Activated naive CD8-positive, alpha-beta T cell treated with anti-CD3 and anti-CD28 coated beads, Interleukin-2, amount 10 ng/mL, durations not matched to agents 7 days and 5 days (primary cell): ENCODE measurements around the gene GNB1. TPM values are rescaled to one million over a fixed set of nuclear protein-coding genes. Genes with fewer than 3 reads are reported as not detected.

Source experiments
- ATAC-seq: fragments of 150-1000 bp; cut with Tn5 transposase; one replicate; pipeline ENCODE4 v1.10.0; 2021; ENCODE audit warnings: low read depth, moderate library complexity
- POLR2A ChIA-PET: fragments of 350-600 bp; sonication (Branson Sonifier 250); formaldehyde crosslinking; loops from one replicate; lab custom pipeline; 2021; ENCODE audit warnings: antibody characterized with exemption; lab: Charles Lee
- DNase-seq: peaks from one replicate; pipeline ENCODE4 v3.0.0; 2021
- H3K27ac Mint-ChIP-seq: one replicate; pipeline ENCODE4 v1.8.0; 2022; ENCODE audit warnings: mild to moderate bottlenecking, mixed read lengths
- H3K27me3 Mint-ChIP-seq: one replicate; pipeline ENCODE4 v1.8.0; 2022; ENCODE audit warnings: mild to moderate bottlenecking, moderate library complexity, mixed read lengths
- H3K36me3 Mint-ChIP-seq: one replicate; pipeline ENCODE4 v1.8.0; 2021; ENCODE audit warnings: mild to moderate bottlenecking, mixed read lengths
- H3K4me1 Mint-ChIP-seq: one replicate; pipeline ENCODE4 v1.8.0; 2021; ENCODE audit warnings: mixed read lengths
- H3K4me3 Mint-ChIP-seq: one replicate; pipeline ENCODE4 v1.8.0; 2022; ENCODE audit warnings: mild to moderate bottlenecking, moderate library complexity, mixed read lengths
- H3K9me3 Mint-ChIP-seq: one replicate; pipeline ENCODE4 v1.8.0; 2021; ENCODE audit warnings: mixed read lengths
- total RNA-seq, 2 experiments: library from RNA; stranded (reverse); gene quantifications; one replicate each; pipeline ENCODE4 v1.2.3, GENCODE V29; 2021

GNB1 gene
- total RNA-seq, 2 experiments from 2014 or later, result 353 to 372 TPM

DNA sequence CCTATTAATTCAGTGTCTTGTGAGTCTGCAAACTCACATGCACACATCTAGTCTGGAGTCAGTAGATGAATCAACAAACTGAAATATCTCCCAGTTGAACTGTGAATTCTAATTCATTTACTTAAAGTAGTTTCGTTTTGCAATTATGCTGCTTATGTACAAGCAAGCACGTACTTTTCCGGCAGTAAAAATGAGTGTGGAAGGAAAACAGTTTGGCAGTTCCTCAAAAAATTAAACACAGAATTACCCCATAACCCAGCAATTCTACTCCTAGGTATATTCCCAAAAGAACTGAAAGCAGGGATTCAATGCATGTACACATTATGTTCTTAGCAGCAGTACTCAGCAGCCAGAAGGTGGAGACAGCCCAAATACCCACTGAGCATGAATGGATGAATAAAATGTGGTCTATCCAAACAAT, 49.3 kb downstream of the GNB1 start:
- DNase-seq (no peak), ATAC-seq (no peak)
- POLR2A ChIA-PET, result no interaction called here
- no peak overlapping the region for H3K4me3 Mint-ChIP-seq
- H3K36me3 Mint-ChIP-seq, result peaks cover 10% of the 10 kb centered on the region
- H3K27me3 Mint-ChIP-seq, result no peaks in the 10 kb centered on the region
- peak overlapping the region; percentile 63 for H3K27ac Mint-ChIP-seq
- H3K4me1 Mint-ChIP-seq, result peaks cover 12% of the 10 kb centered on the region
- no peaks in the 10 kb centered on the region for H3K9me3 Mint-ChIP-seq

DNA sequence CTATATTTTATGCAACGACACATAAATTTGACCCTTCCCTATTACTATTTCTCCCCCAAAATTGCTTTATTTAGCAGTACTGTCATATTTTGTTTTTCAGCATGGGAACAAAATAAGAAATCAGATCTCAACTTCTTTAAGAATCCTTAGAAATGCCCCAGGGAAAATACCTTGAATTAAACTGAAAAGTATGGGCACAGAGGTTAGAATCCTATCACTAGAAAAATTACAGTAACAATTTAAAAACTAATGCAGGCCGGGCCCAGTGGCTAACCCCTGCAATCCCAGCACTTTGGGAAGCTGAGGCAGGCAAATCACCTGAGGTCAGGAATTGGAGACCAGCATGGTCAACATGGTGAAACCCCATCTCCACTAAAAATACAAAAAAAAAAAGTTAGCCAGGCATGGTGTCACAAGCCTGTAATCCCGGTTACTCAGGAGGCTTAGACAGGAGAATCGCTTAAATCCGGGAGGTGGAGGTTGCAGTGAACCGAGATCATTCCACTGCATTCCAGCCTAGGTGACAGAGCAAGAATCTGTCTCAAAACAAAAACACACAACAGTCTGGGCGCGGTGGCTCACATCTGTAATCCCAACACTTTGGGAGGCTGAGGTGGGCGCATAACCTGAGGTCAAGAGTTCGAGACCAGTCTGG, 51.4 kb downstream of the GNB1 start:
- DNase-seq, result no peak
- Mint-ChIP-seq H3K27me3 (no peaks in the 10 kb centered on the region), H3K4me3 (no peak overlapping the region), H3K36me3 (peaks cover 10% of the 10 kb centered on the region), H3K4me1 (peaks cover 8% of the 10 kb centered on the region), H3K27ac (no peak overlapping the region), H3K9me3 (no peaks in the 10 kb centered on the region)
- no peak for ATAC-seq
- POLR2A ChIA-PET, result no interaction called here

DNA sequence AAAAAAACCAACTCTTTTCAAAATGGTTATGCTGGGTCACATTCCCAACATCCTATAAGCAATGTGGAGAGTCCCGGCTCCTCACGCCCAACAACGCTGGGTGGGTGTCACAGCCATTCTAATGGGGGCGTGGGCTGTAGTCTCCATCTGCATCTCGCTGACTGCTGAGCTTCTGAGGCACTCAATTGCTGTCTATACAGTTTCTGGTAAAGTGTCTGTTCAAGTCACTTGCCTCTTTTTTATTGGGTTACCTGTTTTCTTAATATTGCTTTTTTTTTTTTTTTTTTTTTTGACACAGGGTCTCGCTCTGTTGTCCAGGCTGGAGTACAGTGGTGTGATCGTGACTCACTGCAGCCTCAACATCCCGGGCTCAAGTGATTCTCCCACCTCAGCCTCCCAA, 54.8 kb downstream of the GNB1 start:
- peak; percentile 4 for DNase-seq
- ATAC-seq, result no peak
- Mint-ChIP-seq H3K4me3 (no peak overlapping the region), H3K27me3 (no peaks in the 10 kb centered on the region), H3K27ac (no peak overlapping the region), H3K36me3 (peaks cover 17% of the 10 kb centered on the region), H3K4me1 (peaks cover 5% of the 10 kb centered on the region), H3K9me3 (no peaks in the 10 kb centered on the region)
- POLR2A ChIA-PET, result no interaction called here

DNA sequence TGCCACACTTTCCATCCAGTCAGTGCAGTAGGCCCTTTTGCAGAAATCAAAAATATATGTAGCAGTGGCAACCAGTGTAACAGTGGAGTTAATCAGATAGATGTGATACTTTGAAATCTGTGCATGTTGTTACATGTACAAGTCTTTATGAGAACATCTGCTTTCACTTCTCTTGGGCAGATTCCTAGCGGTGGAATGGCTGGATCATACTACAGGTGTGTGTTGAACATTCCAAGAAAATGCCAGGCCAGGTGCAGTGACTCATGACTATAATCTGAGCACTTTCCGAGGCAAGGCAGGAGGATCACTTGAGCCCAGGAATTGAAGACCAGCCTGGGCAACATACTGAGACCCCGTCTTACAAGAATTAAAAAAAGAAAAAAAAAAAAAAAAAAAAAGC, 55.3 kb downstream of the GNB1 start:
- POLR2A ChIA-PET, result no interaction called here
- Mint-ChIP-seq H3K9me3 (no peaks in the 10 kb centered on the region), H3K4me1 (peaks cover 3% of the 10 kb centered on the region), H3K27ac (no peak overlapping the region), H3K4me3 (no peak overlapping the region), H3K27me3 (no peaks in the 10 kb centered on the region), H3K36me3 (peaks cover 17% of the 10 kb centered on the region)
- ATAC-seq, result no peak
- peak; percentile 0 for DNase-seq

DNA sequence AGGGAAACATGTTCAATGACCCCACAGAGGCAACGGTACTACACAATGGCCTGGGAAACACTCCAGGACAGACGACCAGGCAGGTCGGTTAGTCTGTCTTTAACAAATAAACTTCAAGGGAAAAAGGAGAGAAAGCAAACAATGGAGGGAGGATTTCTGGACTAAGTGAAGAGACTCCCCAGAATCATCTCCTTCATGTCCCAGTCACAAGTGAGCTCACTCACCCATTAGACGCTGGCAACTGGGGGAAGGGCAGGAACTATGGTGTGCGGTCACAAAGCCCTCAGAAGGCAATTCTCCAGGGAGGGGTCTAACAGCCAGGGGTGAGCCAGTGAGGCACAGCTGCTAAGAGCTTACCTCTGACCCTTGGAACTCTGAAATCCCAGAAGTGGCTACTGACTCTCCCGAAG, 57.0 kb downstream of the GNB1 start:
- DNase-seq, result no peak
- Mint-ChIP-seq H3K4me3 (no peak overlapping the region), H3K27me3 (no peaks in the 10 kb centered on the region), H3K9me3 (no peaks in the 10 kb centered on the region), H3K4me1 (peaks cover 5% of the 10 kb centered on the region), H3K27ac (no peak overlapping the region), H3K36me3 (peaks cover 16% of the 10 kb centered on the region)
- ATAC-seq, result no peak
- POLR2A ChIA-PET, result no interaction called here

DNA sequence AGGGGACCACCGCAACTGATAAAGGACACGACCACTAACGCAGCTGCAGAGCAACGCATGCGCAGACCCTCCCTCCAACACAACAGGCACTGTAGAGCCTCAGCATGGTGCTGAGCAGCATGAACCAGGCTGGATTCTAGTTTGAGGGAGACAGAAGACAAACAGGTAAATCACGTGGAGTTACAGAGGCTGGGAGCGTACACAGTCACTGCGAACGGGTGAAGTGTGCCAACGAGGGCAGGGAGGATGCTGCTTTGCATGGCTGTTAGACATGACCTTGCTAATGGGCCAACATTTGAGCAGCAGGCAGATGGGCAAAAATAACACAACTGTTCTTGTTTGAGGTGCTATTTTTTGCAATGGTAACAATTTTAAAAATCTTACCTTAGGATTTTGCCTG, 57.4 kb downstream of the GNB1 start:
- no peak for ATAC-seq
- Mint-ChIP-seq H3K9me3 (no peaks in the 10 kb centered on the region), H3K4me3 (no peak overlapping the region), H3K27ac (no peak overlapping the region), H3K36me3 (peaks cover 14% of the 10 kb centered on the region), H3K27me3 (no peaks in the 10 kb centered on the region), H3K4me1 (peaks cover 5% of the 10 kb centered on the region)
- POLR2A ChIA-PET, result no interaction called here
- DNase-seq, result peak; percentile 10

DNA sequence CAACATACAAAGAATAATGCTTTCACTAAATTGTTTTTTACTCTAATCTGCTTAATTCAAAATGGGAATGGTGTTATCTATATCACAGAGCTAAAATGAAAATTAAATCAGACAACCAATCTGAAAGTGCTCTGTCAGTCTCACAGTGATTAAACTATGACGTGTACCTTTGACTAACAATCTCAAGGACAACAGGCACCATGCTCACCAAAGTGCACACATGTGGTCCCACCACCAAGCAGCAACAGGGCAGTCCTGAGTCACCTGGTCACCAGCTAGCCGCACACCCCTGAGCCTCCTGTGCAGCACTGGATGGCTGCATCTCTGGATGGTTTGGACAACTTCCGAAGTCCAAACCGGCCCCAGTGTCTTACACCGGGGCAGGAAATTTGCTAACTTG, 58.1 kb downstream of the GNB1 start:
- Mint-ChIP-seq H3K36me3 (peaks cover 11% of the 10 kb centered on the region), H3K27me3 (no peaks in the 10 kb centered on the region), H3K27ac (no peak overlapping the region), H3K9me3 (no peaks in the 10 kb centered on the region), H3K4me3 (no peak overlapping the region), H3K4me1 (peaks cover 5% of the 10 kb centered on the region)
- DNase-seq, result peak; percentile 10
- POLR2A ChIA-PET, result no interaction called here
- no peak for ATAC-seq

DNA sequence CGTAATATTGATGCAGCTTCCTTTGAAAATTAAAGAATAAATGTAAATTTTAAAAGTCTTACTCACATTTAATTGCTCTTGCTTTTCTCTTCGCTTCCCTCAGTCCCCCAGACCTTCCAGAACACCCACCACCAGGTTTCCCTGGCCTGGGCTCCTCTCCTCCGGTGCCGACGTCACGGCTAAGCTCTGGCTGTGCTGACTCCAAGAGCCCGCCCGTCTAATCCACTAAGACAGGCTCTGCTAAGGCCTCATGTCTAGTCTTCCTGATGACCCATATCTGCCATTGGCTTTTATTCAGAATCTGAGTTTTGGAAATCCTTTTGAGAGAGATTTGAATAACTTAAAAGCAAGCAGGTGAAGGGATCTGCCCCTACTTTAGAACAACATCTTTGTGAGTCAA, 58.7 kb downstream of the GNB1 start:
- Mint-ChIP-seq H3K4me1 (peaks cover 5% of the 10 kb centered on the region), H3K27ac (peak overlapping the region; percentile 67), H3K4me3 (no peak overlapping the region), H3K27me3 (no peaks in the 10 kb centered on the region), H3K36me3 (peaks cover 10% of the 10 kb centered on the region), H3K9me3 (no peaks in the 10 kb centered on the region)
- ATAC-seq (no peak), DNase-seq (no peak)
- POLR2A ChIA-PET, result no interaction called here

DNA sequence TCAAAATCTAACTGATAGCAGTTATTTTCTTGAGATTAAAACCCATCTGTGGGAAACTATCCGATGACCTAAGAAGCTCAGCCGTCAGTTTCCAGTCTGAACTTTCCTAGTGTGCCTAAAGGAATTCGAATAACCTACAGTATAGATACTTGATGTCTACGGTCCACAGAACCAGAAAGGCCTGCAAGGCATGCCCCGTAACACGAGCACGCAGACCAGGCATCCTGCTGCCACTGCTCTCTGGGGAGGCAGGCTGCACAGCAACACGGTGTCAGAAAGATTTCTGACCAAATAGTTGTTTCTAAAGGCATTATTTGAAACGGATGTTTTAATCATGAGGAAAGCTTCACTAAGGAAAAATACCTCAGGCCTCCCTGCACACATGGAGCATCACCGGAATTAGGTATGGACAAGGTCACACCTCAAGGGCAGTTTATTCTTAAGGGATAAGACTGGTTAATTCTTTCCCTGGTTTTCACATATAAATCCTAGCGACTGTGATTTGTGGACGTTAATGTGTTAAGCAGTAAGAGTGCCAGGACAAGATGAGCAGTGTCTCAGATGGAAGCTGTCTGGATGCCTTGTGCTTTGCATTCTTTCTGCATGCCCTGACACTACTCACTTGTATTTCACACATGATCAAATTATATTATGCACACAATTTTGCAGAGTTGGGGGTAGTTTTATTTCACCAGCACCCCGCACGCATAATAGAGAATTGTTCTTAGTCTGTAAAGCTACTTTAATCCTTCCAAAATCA, 63.6 kb downstream of the GNB1 start:
- Mint-ChIP-seq H3K4me3 (no peak overlapping the region), H3K4me1 (peaks cover 23% of the 10 kb centered on the region), H3K27ac (no peak overlapping the region), H3K36me3 (peaks cover 10% of the 10 kb centered on the region), H3K9me3 (no peaks in the 10 kb centered on the region), H3K27me3 (no peaks in the 10 kb centered on the region)
- ATAC-seq (no peak), DNase-seq (no peak)
- POLR2A ChIA-PET, result no interaction called here

DNA sequence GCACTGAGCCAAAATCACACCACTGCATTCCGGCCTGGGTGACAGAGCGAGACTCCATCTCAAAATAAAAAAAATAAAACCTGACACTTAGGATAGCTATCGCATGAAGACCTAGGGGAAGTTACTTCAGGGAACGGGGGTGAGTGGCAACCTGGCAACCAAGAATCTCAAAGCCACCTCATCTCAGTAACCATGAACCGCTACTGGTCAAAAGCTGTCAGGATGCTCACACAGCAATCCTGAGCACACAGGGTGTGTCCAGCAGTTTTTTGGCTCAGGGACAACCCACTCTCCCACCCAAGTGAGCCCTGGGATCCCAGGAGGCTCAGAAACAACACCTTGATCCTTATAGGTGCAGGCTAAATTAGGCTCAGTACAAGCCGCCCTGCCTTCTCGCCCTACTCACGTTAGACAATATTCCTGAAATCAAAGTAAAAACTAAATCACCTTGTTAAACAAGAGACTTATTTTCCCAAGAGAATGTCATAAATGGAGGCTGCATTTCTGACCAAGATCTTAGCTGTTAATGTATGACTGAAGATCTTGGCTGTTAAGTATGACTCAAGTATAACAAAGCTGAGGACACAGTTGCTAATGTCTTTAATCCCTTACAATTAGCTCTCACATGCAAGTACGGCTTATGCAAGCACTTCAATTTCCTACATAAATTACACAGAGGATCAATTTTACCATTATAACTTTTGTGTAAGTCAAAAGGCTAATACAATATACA, 64.4 kb downstream of the GNB1 start:
- ATAC-seq (no peak), DNase-seq (no peak)
- no peak overlapping the region for H3K27ac Mint-ChIP-seq
- no peaks in the 10 kb centered on the region for H3K27me3 Mint-ChIP-seq
- H3K36me3 Mint-ChIP-seq, result peaks cover 8% of the 10 kb centered on the region
- no peak overlapping the region for H3K4me3 Mint-ChIP-seq
- H3K4me1 Mint-ChIP-seq, result peaks cover 23% of the 10 kb centered on the region
- H3K9me3 Mint-ChIP-seq, result no peaks in the 10 kb centered on the region
- POLR2A ChIA-PET, result no interaction called here

DNA sequence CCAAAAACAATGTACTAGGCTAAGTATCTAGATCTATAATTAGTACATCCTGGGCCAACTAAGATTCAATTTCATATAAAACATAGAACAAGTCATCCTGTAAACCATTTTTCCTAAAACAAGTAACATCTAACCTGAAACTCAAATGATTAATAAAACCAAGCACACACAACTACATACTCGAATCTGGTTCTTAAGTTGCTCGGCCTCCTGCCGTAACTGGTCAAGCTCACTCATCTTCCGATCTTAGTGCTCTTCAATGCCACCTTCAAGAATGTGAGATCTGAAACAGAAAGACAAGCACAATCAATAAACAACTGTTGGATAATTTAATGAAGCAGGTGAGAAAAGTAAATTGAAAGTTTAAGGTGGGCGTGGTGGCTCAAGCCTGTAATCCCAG, 65.7 kb downstream of the GNB1 start:
- H3K36me3 Mint-ChIP-seq, result peaks cover 9% of the 10 kb centered on the region
- DNase-seq (no peak), ATAC-seq (no peak)
- no peaks in the 10 kb centered on the region for H3K27me3 Mint-ChIP-seq
- peaks cover 23% of the 10 kb centered on the region for H3K4me1 Mint-ChIP-seq
- H3K27ac Mint-ChIP-seq, result peak overlapping the region; percentile 0
- no peak overlapping the region for H3K4me3 Mint-ChIP-seq
- POLR2A ChIA-PET, result no interaction called here
- no peaks in the 10 kb centered on the region for H3K9me3 Mint-ChIP-seq

DNA sequence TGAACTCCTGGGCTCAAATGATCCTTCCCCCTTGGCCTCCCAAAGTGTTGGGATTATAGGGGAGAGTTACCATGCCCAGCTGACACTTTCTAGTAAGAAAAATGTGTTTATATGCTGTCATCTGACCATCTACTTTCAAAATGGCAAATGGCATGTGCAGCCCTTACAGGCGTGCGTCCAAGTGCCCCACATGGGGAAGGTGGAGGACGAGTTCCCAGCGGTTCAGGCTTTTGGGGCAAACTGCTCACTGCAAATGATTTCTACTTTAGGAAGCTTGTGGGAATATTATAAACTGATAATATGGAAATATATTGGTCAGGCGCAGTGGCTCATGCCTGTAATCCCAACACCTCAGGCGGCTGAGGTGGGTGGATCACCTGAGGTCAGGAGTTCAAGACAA, 71.1 kb downstream of the GNB1 start:
- Mint-ChIP-seq H3K9me3 (no peaks in the 10 kb centered on the region), H3K4me3 (no peak overlapping the region), H3K4me1 (peaks cover 11% of the 10 kb centered on the region), H3K27me3 (no peaks in the 10 kb centered on the region), H3K36me3 (peaks cover 16% of the 10 kb centered on the region), H3K27ac (no peak overlapping the region)
- ATAC-seq, result no peak
- no peak for DNase-seq
- POLR2A ChIA-PET, result interaction anchor here (0.7 kb wide), 1 partner anchor 212 kb away, joined by 3 read pairs; no protein-coding TSS in a partner anchor

DNA sequence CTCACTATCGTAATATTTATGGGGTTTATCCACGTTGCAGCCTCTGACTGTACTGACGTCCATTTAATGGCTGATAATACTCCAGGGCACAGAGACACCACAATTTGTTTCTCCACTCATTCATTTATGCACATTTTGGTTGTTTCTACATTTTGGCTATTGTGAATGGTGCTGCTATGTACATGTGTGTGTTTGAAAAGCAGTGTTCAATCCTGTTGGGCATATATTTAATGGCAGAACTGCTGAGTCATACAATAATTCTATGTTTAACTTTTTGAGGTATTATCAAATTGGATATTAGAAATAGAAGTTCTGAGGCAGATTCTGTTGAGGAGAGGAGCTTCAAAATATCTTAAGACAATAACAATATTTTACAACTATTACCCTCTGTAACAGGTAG, 73.7 kb downstream of the GNB1 start:
- no peak overlapping the region for H3K4me3 Mint-ChIP-seq
- H3K27ac Mint-ChIP-seq, result no peak overlapping the region
- POLR2A ChIA-PET, result no interaction called here
- H3K36me3 Mint-ChIP-seq, result peaks cover 17% of the 10 kb centered on the region
- no peaks in the 10 kb centered on the region for H3K9me3 Mint-ChIP-seq
- DNase-seq (no peak), ATAC-seq (no peak)
- H3K27me3 Mint-ChIP-seq, result no peaks in the 10 kb centered on the region
- H3K4me1 Mint-ChIP-seq, result no peaks in the 10 kb centered on the region
